Activated CD8-positive, alpha-beta memory T cell treated with anti-CD3 and anti-CD28 coated beads for 24 hours (primary cell): Measurements from ENCODE around the gene PRR33.
A peak's percentile ranks its signal among the peaks of the same experiment; 100 is the strongest.

Experiments used
- DNase-seq: peaks from one replicate; pipeline ENCODE4 v3.0.0-alpha.2; 2020

PRR33 gene

GRCh38 chr11:1916132-1916985 lies 24.7 kb upstream of the PRR33 start:
- no peak for DNase-seq

- no peak for DNase-seq
Measured at GRCh38 chr11:1915795-1916131, 24.1 kb upstream of the PRR33 start.

GRCh38 chr11:1913271-1914060 lies 21.8 kb upstream of the PRR33 start:
- no peak for DNase-seq

GRCh38 chr11:1912289-1912878 lies 20.7 kb upstream of the PRR33 start:
- no peak for DNase-seq

- DNase-seq = no peak
Measured at GRCh38 chr11:1909524-1909923, 17.8 kb upstream of the PRR33 start.

- DNase-seq = no peak
Measured at GRCh38 chr11:1908618-1909017, 16.9 kb upstream of the PRR33 start.

GRCh38 chr11:1906611-1907423 lies 15.1 kb upstream of the PRR33 start:
- no peak for DNase-seq

- DNase-seq = no peak
Measured at GRCh38 chr11:1906181-1906580, 14.5 kb upstream of the PRR33 start.

- no peak for DNase-seq
Measured at GRCh38 chr11:1899686-1900085, 8.0 kb upstream of the PRR33 start.

GRCh38 chr11:1899090-1899489 lies 7.4 kb upstream of the PRR33 start:
- no peak for DNase-seq

GRCh38 chr11:1896923-1897322 lies 5.2 kb upstream of the PRR33 start:
- no peak for DNase-seq

GRCh38 chr11:1896468-1896867 lies 4.8 kb upstream of the PRR33 start:
- DNase-seq = no peak

GRCh38 chr11:1894759-1895158 lies 3.1 kb upstream of the PRR33 start:
- DNase-seq = no peak

GRCh38 chr11:1893581-1894359 lies 2.1 kb upstream of the PRR33 start:
- DNase-seq = no peak

GRCh38 chr11:1892558-1892957 lies 863 bp upstream of the PRR33 start:
- no peak for DNase-seq

GRCh38 chr11:1892116-1892515 lies 421 bp upstream of the PRR33 start:
- no peak for DNase-seq

GRCh38 chr11:1890856-1891830 lies 552 bp downstream of the PRR33 start:
- peak; percentile 78 for DNase-seq

GRCh38 chr11:1889941-1890855 lies 1.5 kb downstream of the PRR33 start:
- DNase-seq = peak; percentile 82

GRCh38 chr11:1889224-1889930 lies 2.3 kb downstream of the PRR33 start:
- DNase-seq = peak; percentile 88
